DND-41 (cell line): ENCODE measurements around the gene RING1.
A peak's percentile ranks its signal among the peaks of the same experiment; 100 is the strongest.

Source experiments
- ATAC-seq: fragments of 200-7000 bp; cut with Tn5 transposase; 3 replicates; pipeline ENCODE4 v1.9.1; 2021; ENCODE audit warnings: low read depth; ENCODE audit not compliant: insufficient read depth
- DNase-seq: peaks from one replicate; pipeline ENCODE4 v3.0.0-alpha.2; 2020
- H2AFZ ChIP-seq: 2 replicates; pipeline ENCODE4 v1.6.0; 2012; ENCODE audit warnings: low read depth, low read length
- H3K27ac ChIP-seq: 2 replicates; pipeline ENCODE4 v1.5.1; 2012; ENCODE audit warnings: low read length, inconsistent platforms
- H3K27me3 ChIP-seq: fragments of 200-600 bp; sonication (generic); 2 replicates; pipeline ENCODE4 v1.6.0; 2012; ENCODE audit warnings: low read length, mild to moderate bottlenecking, inconsistent platforms; ENCODE audit not compliant: insufficient read depth, poor library complexity
- H3K36me3 ChIP-seq: 2 replicates; pipeline ENCODE4 v1.5.1; 2012; ENCODE audit warnings: low read length, inconsistent platforms; ENCODE audit not compliant: insufficient read depth
- H3K4me1 ChIP-seq: 2 replicates; pipeline ENCODE4 v1.5.1; 2012; ENCODE audit warnings: mild to moderate bottlenecking, low read length; ENCODE audit not compliant: insufficient read depth
- H3K4me2 ChIP-seq: 2 replicates; pipeline ENCODE4 v1.6.0; 2012; ENCODE audit warnings: mild to moderate bottlenecking, moderate library complexity, low read length, inconsistent platforms; ENCODE audit not compliant: insufficient read depth
- H3K4me3 ChIP-seq, 2 experiments: fragments of 200-600 bp in 1 of 2; shearing (Covaris generic) in 1 of 2; 2 replicates each; pipeline ENCODE4 v1.5.1; 2012 to 2016; ENCODE audit warnings: inconsistent platforms in 2 of 2, low read length in 2 of 2, mild to moderate bottlenecking in 2 of 2, low read depth in 1 of 2, moderate library complexity in 1 of 2
- H3K79me2 ChIP-seq: 2 replicates; pipeline ENCODE4 v1.6.0; 2012; ENCODE audit warnings: low read length, inconsistent platforms; ENCODE audit not compliant: insufficient read depth
- H3K9ac ChIP-seq: 2 replicates; pipeline ENCODE4 v1.6.0; 2012; ENCODE audit warnings: low read depth, mild to moderate bottlenecking, inconsistent platforms, low read length, moderate library complexity
- H3K9me3 ChIP-seq: 2 replicates; pipeline ENCODE4 v1.5.1; 2012; ENCODE audit warnings: low read length, moderate library complexity, mild to moderate bottlenecking, inconsistent platforms; ENCODE audit not compliant: insufficient read depth, severe bottlenecking
- H4K20me1 ChIP-seq: 2 replicates; pipeline ENCODE4 v1.6.0; 2012; ENCODE audit warnings: low read length; ENCODE audit not compliant: insufficient read depth
- CTCF ChIP-seq: IDR thresholded peaks from 2 replicates; pipeline ENCODE4 v1.5.1; 2012; ENCODE audit warnings: borderline replicate concordance, low read length, moderate library complexity, mild to moderate bottlenecking; ENCODE audit not compliant: poor library complexity, severe bottlenecking; ENCODE audit errors: extremely low read depth
- EZH2 ChIP-seq: IDR thresholded peaks from 3 replicates; pipeline ENCODE4 v1.6.1; 2012; ENCODE audit warnings: borderline replicate concordance, low read depth, mild to moderate bottlenecking, moderate library complexity, low read length, inconsistent platforms; ENCODE audit not compliant: severe bottlenecking

The RING1 gene

DNA sequence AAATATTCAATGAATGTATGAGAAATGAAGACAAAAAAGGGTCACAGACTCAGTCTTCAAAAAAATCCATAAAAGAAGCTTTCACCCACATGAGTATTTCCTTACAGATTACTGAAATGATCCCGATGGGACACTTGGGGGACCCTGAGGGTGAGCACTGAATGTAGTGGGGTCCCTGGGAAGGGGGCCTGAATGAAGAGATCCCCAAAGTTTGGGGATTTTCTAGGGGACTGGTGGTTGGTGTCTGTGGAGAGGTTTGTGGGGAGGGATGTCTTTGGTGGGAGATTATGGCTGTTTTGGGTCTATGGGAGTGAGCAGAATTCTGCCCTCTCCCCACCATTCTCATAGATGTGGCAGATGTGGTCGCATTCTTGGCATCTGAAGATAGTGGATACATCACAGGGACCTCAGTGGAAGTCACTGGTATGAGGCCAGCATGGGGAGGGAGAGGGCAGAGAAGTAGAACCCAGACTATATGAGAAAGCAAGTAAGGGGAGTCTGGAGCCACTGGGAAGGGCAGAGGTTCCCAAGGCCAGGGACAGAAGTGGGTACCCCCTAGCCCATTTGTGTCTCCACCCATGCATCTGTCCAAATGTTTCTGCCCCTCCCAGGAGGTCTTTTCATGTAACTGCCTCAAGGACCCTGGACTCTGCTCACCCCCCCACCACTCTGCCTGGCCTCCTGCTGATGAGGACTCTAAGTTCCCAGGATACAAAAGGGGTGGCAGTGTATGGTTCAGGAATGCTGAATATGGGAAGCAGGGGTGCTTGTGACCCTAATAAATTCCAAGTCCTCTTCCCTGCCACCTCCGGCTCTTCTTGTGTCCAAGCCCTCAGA is 2.1 kb upstream of the RING1 start:
- H2AFZ ChIP-seq = no peak overlapping the region
- no peak for ATAC-seq
- H3K79me2 ChIP-seq = peaks cover 32% of the 10 kb centered on the region
- no peaks in the 10 kb centered on the region for H3K9me3 ChIP-seq
- H3K4me3 ChIP-seq = no peak overlapping the region
- H3K27me3 ChIP-seq = no peaks in the 10 kb centered on the region
- H3K9ac ChIP-seq = no peak overlapping the region
- H3K36me3 ChIP-seq = peaks cover 41% of the 10 kb centered on the region
- peaks cover 8% of the 10 kb centered on the region for H4K20me1 ChIP-seq
- no peak for DNase-seq
- no peak for TF ChIP-seq CTCF
- no peak for TF ChIP-seq EZH2
- H3K4me2 ChIP-seq = 0 out of 2 replicates have a peak overlapping the region, but pooled peaks have one; percentile 14
- peaks cover 62% of the 10 kb centered on the region for H3K4me1 ChIP-seq
- no peak overlapping the region for H3K27ac ChIP-seq

DNA sequence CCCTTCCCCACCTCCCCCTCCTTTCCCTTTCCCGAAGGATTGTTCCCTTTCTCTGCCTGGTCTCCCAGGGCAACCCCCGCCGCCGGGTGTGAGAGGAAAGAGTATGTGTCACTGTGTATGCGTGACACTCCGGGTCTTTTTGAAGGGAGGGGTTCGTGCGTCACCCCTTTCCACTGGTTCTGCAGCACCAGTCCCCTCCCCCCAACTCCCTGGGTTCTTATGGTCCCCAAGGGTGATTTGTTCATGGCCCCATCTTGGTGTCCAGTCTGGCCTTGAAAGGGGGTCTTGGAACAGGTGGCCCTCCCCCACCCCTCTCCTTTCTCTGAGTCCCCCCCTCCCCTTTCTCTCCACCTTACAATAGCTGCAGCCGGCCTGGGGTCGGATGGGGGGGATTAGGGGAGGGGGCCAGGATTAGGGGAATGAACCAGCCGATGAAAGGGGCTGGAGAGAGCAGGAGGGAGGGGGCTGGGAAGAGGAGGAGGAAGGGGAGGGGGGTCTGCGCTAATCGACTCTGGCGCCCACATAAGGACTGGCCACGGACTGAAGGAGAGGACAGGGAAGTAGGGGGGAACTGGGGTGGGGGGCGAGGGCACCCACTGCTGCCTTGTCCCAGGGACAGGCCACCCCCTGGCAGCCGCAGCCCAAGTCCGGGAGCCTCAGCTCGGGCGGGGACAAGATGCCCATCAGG is 1.3 kb upstream of the RING1 start:
- no peak overlapping the region for H2AFZ ChIP-seq
- no peak for TF ChIP-seq EZH2
- TF ChIP-seq CTCF = no peak
- peak overlapping the region; percentile 94 for H3K9ac ChIP-seq
- H3K27me3 ChIP-seq = no peaks in the 10 kb centered on the region
- no peaks in the 10 kb centered on the region for H3K9me3 ChIP-seq
- H3K27ac ChIP-seq = no peak overlapping the region
- H3K36me3 ChIP-seq = peaks cover 34% of the 10 kb centered on the region
- peaks cover 55% of the 10 kb centered on the region for H3K4me1 ChIP-seq
- H3K4me3 ChIP-seq = peak overlapping the region in 1 of 2 experiments; percentile 76; a peak in 2 of 4 replicates
- H4K20me1 ChIP-seq = peaks cover 4% of the 10 kb centered on the region
- H3K79me2 ChIP-seq = peaks cover 24% of the 10 kb centered on the region
- H3K4me2 ChIP-seq = peak overlapping the region; percentile 88
- DNase-seq (no peak), ATAC-seq (no peak)

DNA sequence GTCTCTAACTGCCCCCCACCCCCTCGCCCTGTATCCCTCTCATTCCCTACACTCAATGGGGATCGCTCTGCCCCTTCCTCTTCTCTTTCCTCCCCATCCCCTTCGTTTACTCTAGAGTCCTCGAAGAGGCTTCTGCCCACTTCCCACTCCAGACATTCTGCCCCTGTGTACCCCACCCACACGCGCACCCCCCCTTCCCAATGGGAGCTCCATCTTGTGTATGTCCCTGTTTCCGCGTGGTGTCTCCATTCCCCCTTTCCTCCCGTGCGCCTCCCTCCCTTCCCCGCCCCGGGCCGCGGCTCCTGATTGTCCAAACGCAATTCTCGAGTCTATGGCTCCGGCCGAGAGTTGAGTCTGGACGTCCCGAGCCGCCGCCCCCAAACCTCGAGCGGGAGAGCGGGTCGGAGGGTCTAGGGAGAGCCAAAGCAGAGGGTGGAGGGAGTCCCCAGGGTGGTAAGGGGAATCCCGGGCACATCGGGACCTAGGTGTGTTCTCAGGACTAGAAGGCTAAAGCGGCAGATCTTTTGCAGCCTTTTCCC is 679 bp upstream of the RING1 start:
- H2AFZ ChIP-seq = peak overlapping the region; percentile 88
- H3K9me3 ChIP-seq = no peaks in the 10 kb centered on the region
- H3K79me2 ChIP-seq = peaks cover 18% of the 10 kb centered on the region
- peak overlapping the region; percentile 94 for H3K9ac ChIP-seq
- peaks cover 49% of the 10 kb centered on the region for H3K4me1 ChIP-seq
- peak overlapping the region; percentile 88 for H3K4me2 ChIP-seq
- no peak for ATAC-seq
- H3K4me3 ChIP-seq = peak overlapping the region; percentile 76
- H3K27me3 ChIP-seq = peaks cover 5% of the 10 kb centered on the region
- H4K20me1 ChIP-seq = peaks cover 7% of the 10 kb centered on the region
- DNase-seq = no peak
- H3K36me3 ChIP-seq = peaks cover 28% of the 10 kb centered on the region
- H3K27ac ChIP-seq = peak overlapping the region; percentile 81
- TF ChIP-seq CTCF (no peak), EZH2 (no peak)
